IMR-90 (cell line): ENCODE measurements around the gene TRPM3. TPM values are rescaled to one million over a fixed set of nuclear protein-coding genes. Genes with fewer than 3 reads are reported as not detected.

Experiments
- ATAC-seq: fragments of 200-7000 bp; cut with Tn5 transposase; 2 replicates; pipeline ENCODE4 v1.9.1; 2020; ENCODE audit warnings: low read depth, mild to moderate bottlenecking, moderate library complexity
- BruUV-seq: library from RNA; stranded (reverse); fragments of 400-500 nt; replicated peaks from 2 replicates; lab custom pipeline; 2021; lab: Mats Ljungman, UMichigan
- CTCF ChIA-PET: fragments of 300-600 bp; formaldehyde crosslinking; extraction: SDS; loops from one replicate; lab custom pipeline; 2021; ENCODE audit warnings: antibody characterized with exemption; lab: Yijun Ruan, JAX
- POLR2A ChIA-PET: fragments of 300-600 bp; sonication (Branson Sonifier 250); formaldehyde crosslinking; loops from one replicate; lab custom pipeline; 2022; ENCODE audit warnings: antibody characterized with exemption; ENCODE audit not compliant: unreplicated experiment; lab: Charles Lee
- DNase-seq: peaks from one replicate; pipeline ENCODE4 v3.0.0; 2013
- H2AFZ ChIP-seq: replicated peaks from 2 replicates; pipeline ENCODE3; 2013; ENCODE audit warnings: low read length, mild to moderate bottlenecking; ENCODE audit not compliant: poor library complexity
- H2AK5ac ChIP-seq: 2 replicates; pipeline ENCODE4 v1.6.1; 2013; ENCODE audit warnings: low read depth, low read length, inconsistent platforms
- H2AK9ac ChIP-seq: replicated peaks from 2 replicates; pipeline ENCODE3; 2013; ENCODE audit warnings: mild to moderate bottlenecking, low read depth, low read length, moderate library complexity; ENCODE audit not compliant: poor library complexity
- H2BK120ac ChIP-seq: 2 replicates; pipeline ENCODE4 v1.6.1; 2013; ENCODE audit warnings: low read depth, low read length, inconsistent platforms
- H2BK15ac ChIP-seq: 3 replicates; pipeline ENCODE4 v1.6.1; 2013; ENCODE audit warnings: low read depth, low read length, inconsistent platforms
- H2BK20ac ChIP-seq: 2 replicates; pipeline ENCODE4 v1.6.1; 2013; ENCODE audit warnings: low read depth, mild to moderate bottlenecking, inconsistent platforms, low read length, moderate library complexity
- H2BK5ac ChIP-seq: 2 replicates; pipeline ENCODE4 v1.6.1; 2013; ENCODE audit warnings: mild to moderate bottlenecking, low read depth, low read length, inconsistent platforms; ENCODE audit not compliant: poor library complexity, severe bottlenecking
- H3K14ac ChIP-seq: replicated peaks from 2 replicates; pipeline ENCODE4 v1.6.1; 2013; ENCODE audit warnings: low read depth, low read length, inconsistent platforms
- H3K18ac ChIP-seq: 2 replicates; pipeline ENCODE4 v1.6.1; 2013; ENCODE audit warnings: low read depth, low read length, control low read depth
- H3K23ac ChIP-seq: 2 replicates; pipeline ENCODE4 v1.6.1; 2013; ENCODE audit warnings: low read depth, low read length, inconsistent platforms
- H3K27ac ChIP-seq: 2 replicates; pipeline ENCODE4 v1.5.1; 2013; ENCODE audit warnings: mild to moderate bottlenecking, control low read depth, low read length; ENCODE audit not compliant: insufficient read depth
- H3K27me3 ChIP-seq: 2 replicates; pipeline ENCODE4 v1.6.1; 2013; ENCODE audit warnings: low read length; ENCODE audit not compliant: control insufficient read depth, insufficient read depth
- H3K36me3 ChIP-seq: 2 replicates; pipeline ENCODE4 v1.6.1; 2013; ENCODE audit warnings: low read length, mixed read lengths; ENCODE audit not compliant: control insufficient read depth, insufficient read depth
- H3K4ac ChIP-seq: 2 replicates; pipeline ENCODE4 v1.6.1; 2013; ENCODE audit warnings: low read depth, low read length, inconsistent platforms
- H3K4me1 ChIP-seq: 2 replicates; pipeline ENCODE4 v1.6.1; 2013; ENCODE audit warnings: low read length, mixed read lengths; ENCODE audit not compliant: control insufficient read depth, insufficient read depth
- H3K4me2 ChIP-seq: 2 replicates; pipeline ENCODE4 v1.6.1; 2013; ENCODE audit warnings: low read depth, mild to moderate bottlenecking, control low read depth, low read length, moderate library complexity
- H3K4me3 ChIP-seq: 2 replicates; pipeline ENCODE4 v1.5.1; 2013; ENCODE audit warnings: low read depth, mild to moderate bottlenecking, control low read depth, low read length, moderate library complexity; ENCODE audit not compliant: insufficient read depth
- H3K56ac ChIP-seq: 2 replicates; pipeline ENCODE4 v1.6.1; 2013; ENCODE audit warnings: low read length, inconsistent platforms; ENCODE audit not compliant: insufficient read depth; ENCODE audit errors: extremely low read depth
- H3K79me1 ChIP-seq, 2 experiments: 2 replicates each; pipeline ENCODE4 v1.6.1; 2013; ENCODE audit warnings: low read length in 2 of 2, inconsistent platforms in 1 of 2, low read depth in 1 of 2
- H3K9ac ChIP-seq: 2 replicates; pipeline ENCODE4 v1.6.1; 2013; ENCODE audit warnings: low read depth, low read length, control low read depth
- H3K9me1 ChIP-seq: 2 replicates; pipeline ENCODE4 v1.6.1; 2013; ENCODE audit warnings: low read length, inconsistent platforms; ENCODE audit not compliant: insufficient read depth
- H3K9me3 ChIP-seq: 2 replicates; pipeline ENCODE4 v1.6.1; 2013; ENCODE audit warnings: low read length; ENCODE audit not compliant: control insufficient read depth, insufficient read depth
- H4K20me1 ChIP-seq: 2 replicates; pipeline ENCODE4 v1.6.1; 2013; ENCODE audit warnings: low read length, inconsistent platforms; ENCODE audit not compliant: insufficient read depth
- H4K5ac ChIP-seq: 2 replicates; pipeline ENCODE4 v1.6.1; 2013; ENCODE audit warnings: mild to moderate bottlenecking, low read depth, low read length, control low read depth
- H4K8ac ChIP-seq, 2 experiments: 2 replicates each; pipeline ENCODE4 v1.6.1; 2013; ENCODE audit warnings: low read depth in 2 of 2, low read length in 2 of 2, control low read depth in 1 of 2, inconsistent platforms in 1 of 2
- H4K91ac ChIP-seq: 2 replicates; pipeline ENCODE4 v1.6.1; 2013; ENCODE audit warnings: low read depth, low read length, inconsistent platforms; ENCODE audit not compliant: insufficient read depth
- FOS ChIP-seq: fragments of 150-350 bp; IDR thresholded peaks from 2 replicates; pipeline ENCODE4 v1.6.1; 2016; ENCODE audit warnings: low read depth, low read length
- MAFK ChIP-seq: IDR thresholded peaks from 2 replicates; pipeline ENCODE4 v1.6.1; 2012; ENCODE audit warnings: low read depth, low read length, improper control_type of control experiment
- MAZ ChIP-seq: IDR thresholded peaks from 2 replicates; pipeline ENCODE4 v1.6.1; 2012; ENCODE audit warnings: low read depth, mild to moderate bottlenecking, low read length, improper control_type of control experiment, moderate library complexity, borderline replicate concordance
- POLR2A ChIP-seq: IDR thresholded peaks from 2 replicates; pipeline ENCODE4 v1.6.1; 2012; ENCODE audit warnings: mild to moderate bottlenecking, low read depth, low read length
- RAD21 ChIP-seq: IDR thresholded peaks from 2 replicates; pipeline ENCODE4 v1.6.1; 2012; ENCODE audit warnings: low read length, improper control_type of control experiment
- RCOR1 ChIP-seq: IDR thresholded peaks from 2 replicates; pipeline ENCODE4 v1.6.1; 2012; ENCODE audit warnings: mild to moderate bottlenecking, low read length, improper control_type of control experiment; ENCODE audit not compliant: insufficient replicate concordance
- WGBS, 2 experiments: methylation state at CpG; one replicate each; pipeline versions ENCODE4 v1.1.5 to v1.1.7; 2013; ENCODE audit warnings: missing lambda C conversion rate in 2 of 2; ENCODE audit not compliant: insufficient read length in 1 of 2; ENCODE audit errors: extremely low coverage in 2 of 2; 5-methylcytosine and 5-hydroxymethylcytosine counted together
- dilution Hi-C: fragments of 300-500 bp; cut with HindIII; formaldehyde crosslinking; loops from one replicate; pipeline ENCODE4 v1.14.3; 2018; ENCODE audit warnings: low sequenced_read_pairs; ENCODE audit not compliant: unreplicated experiment
- in situ Hi-C: fragments of 300-500 bp; cut with MboI; formaldehyde crosslinking; loops from 3 replicates; pipeline ENCODE4 v1.14.3; 2019; ENCODE audit warnings: low sequenced_read_pairs, inconsistent platforms, mixed read lengths
- intact Hi-C: fragments of 100-400 bp; cut with micrococcal nuclease; formaldehyde crosslinking; loops from 2 replicates; pipeline ENCODE4 v1.10.0; 2022
- polyA plus RNA-seq, 3 experiments: library from polyadenylated mRNA; depleted of rRNA; stranded (reverse); fragments of >200 nt; gene quantifications; 2 replicates each; pipeline ENCODE4 v1.2.3, GENCODE V29; 2012; ENCODE audit warnings: low replicate concordance in 1 of 3
- total RNA-seq: library from RNA; depleted of rRNA; stranded (reverse); fragments of >200 nt; gene quantifications from 2 replicates; pipeline ENCODE4 v1.2.3, GENCODE V29; 2012
- TF ChIP-seq, protein P1 (sequence below): fragments of 150-350 bp; IDR thresholded peaks from 2 replicates; pipeline ENCODE4 v1.6.1; 2017; ENCODE audit warnings: mild to moderate bottlenecking, antibody characterized with exemption, low read length, low read depth
- TF ChIP-seq, protein P2 (sequence below): conservative IDR thresholded peaks from 2 replicates; pipeline ENCODE4 v1.5.1; 2012; ENCODE audit warnings: mild to moderate bottlenecking, low read depth, low read length, improper control_type of control experiment

The TRPM3 gene
- total and polyA plus RNA-seq, 2 of the 4 experiments (the other 2 are of a cell fraction) = not detected

DNA sequence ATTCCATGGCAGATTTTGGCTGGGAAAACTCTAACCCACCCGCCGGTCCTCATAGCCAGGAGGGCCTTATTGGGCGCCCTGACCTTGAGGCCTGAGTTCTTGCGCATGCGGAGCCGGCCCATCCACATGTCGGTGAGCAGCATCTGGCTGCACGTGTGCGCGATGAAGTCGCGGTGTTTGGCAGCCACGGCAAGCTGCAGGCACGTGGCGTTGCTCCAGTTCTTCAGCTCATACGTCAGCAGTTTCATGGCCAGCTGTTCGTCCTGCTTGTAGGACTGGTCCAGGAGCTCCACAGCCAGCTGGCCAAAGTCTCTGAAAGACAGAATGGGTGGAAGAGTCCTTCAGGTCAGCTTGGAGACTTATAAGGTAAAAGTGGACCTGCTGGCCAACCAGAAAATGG lies 502.6 kb downstream of the TRPM3 start:
- no peak overlapping the region for H2BK5ac ChIP-seq

More for the DNA sequence above, 502.6 kb downstream of the TRPM3 start:
- H4K20me1 ChIP-seq = no peaks in the 10 kb centered on the region
- ChIA-PET CTCF (no interaction called here), POLR2A (no interaction called here)
- peaks cover 2% of the 10 kb centered on the region; the same call in 1 of the 2 replicates for H3K9me3 ChIP-seq
- no peak overlapping the region for H3K27ac ChIP-seq
- H2BK120ac ChIP-seq = no peak overlapping the region
- peaks cover 2% of the 10 kb centered on the region; the same call in 1 of the 2 replicates for H3K4me1 ChIP-seq
- H3K56ac ChIP-seq = no peak overlapping the region
- DNase-seq (no peak), ATAC-seq (no peak)
- dilution Hi-C loops (no loop called here), intact Hi-C loops (no loop called here), in situ Hi-C loops (loop anchor here (25.0 kb wide), 1 partner anchor 656 kb away; no protein-coding TSS in a partner anchor)
- H3K9ac ChIP-seq = no peak overlapping the region
- no peak overlapping the region for H2AK5ac ChIP-seq
- H3K4ac ChIP-seq = no peak overlapping the region
- no peak overlapping the region for H2AK9ac ChIP-seq
- no peaks in the 10 kb centered on the region for H3K36me3 ChIP-seq
- no peak overlapping the region for H4K8ac ChIP-seq
- H3K18ac ChIP-seq = no peak overlapping the region
- no peak overlapping the region for H3K4me2 ChIP-seq
- TF ChIP-seq POLR2A (no peak), MAZ (no peak), RCOR1 (no peak), RAD21 (no peak), FOS (no peak), MAFK (no peak)
- TF ChIP-seq, protein P1, sequence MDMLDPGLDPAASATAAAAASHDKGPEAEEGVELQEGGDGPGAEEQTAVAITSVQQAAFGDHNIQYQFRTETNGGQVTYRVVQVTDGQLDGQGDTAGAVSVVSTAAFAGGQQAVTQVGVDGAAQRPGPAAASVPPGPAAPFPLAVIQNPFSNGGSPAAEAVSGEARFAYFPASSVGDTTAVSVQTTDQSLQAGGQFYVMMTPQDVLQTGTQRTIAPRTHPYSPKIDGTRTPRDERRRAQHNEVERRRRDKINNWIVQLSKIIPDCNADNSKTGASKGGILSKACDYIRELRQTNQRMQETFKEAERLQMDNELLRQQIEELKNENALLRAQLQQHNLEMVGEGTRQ = no peak
- TF ChIP-seq, protein P2, sequence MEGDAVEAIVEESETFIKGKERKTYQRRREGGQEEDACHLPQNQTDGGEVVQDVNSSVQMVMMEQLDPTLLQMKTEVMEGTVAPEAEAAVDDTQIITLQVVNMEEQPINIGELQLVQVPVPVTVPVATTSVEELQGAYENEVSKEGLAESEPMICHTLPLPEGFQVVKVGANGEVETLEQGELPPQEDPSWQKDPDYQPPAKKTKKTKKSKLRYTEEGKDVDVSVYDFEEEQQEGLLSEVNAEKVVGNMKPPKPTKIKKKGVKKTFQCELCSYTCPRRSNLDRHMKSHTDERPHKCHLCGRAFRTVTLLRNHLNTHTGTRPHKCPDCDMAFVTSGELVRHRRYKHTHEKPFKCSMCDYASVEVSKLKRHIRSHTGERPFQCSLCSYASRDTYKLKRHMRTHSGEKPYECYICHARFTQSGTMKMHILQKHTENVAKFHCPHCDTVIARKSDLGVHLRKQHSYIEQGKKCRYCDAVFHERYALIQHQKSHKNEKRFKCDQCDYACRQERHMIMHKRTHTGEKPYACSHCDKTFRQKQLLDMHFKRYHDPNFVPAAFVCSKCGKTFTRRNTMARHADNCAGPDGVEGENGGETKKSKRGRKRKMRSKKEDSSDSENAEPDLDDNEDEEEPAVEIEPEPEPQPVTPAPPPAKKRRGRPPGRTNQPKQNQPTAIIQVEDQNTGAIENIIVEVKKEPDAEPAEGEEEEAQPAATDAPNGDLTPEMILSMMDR = no peak
- 70% methylated on average over 13 of the region's 17 CpGs; no CpG with 5 or more reads in 1 of the 2 experiments for WGBS, 2 experiments
- no peaks in the 10 kb centered on the region for H3K79me1 ChIP-seq
- H3K9me1 ChIP-seq = no peaks in the 10 kb centered on the region
- no peak overlapping the region for H2AFZ ChIP-seq
- H2BK15ac ChIP-seq = no peak overlapping the region
- H3K14ac ChIP-seq = no peak overlapping the region
- no TSS peak for BruUV-seq
- H4K91ac ChIP-seq = no peak overlapping the region
- no peak overlapping the region for H3K4me3 ChIP-seq
- H4K5ac ChIP-seq = no peak overlapping the region
- H3K27me3 ChIP-seq = peaks cover 4% of the 10 kb centered on the region
- H2BK20ac ChIP-seq = no peak overlapping the region
- no peak overlapping the region for H3K23ac ChIP-seq
